Measurements from ENCODE around the gene SNAPC2.
"Not testable (repeated sequence)": the region's sequence is repeated elsewhere in the genome, so short reads cannot be mapped to it uniquely, and the experiment has no call there.

Gene SNAPC2

GRCh38 chr19:7931221-7932061 lies 11.3 kb downstream of the SNAPC2 start:
- in situ Hi-C loops (cut with HindIII; ENCODE audit: low sequenced_read_pairs), result no loop called here

DNA sequence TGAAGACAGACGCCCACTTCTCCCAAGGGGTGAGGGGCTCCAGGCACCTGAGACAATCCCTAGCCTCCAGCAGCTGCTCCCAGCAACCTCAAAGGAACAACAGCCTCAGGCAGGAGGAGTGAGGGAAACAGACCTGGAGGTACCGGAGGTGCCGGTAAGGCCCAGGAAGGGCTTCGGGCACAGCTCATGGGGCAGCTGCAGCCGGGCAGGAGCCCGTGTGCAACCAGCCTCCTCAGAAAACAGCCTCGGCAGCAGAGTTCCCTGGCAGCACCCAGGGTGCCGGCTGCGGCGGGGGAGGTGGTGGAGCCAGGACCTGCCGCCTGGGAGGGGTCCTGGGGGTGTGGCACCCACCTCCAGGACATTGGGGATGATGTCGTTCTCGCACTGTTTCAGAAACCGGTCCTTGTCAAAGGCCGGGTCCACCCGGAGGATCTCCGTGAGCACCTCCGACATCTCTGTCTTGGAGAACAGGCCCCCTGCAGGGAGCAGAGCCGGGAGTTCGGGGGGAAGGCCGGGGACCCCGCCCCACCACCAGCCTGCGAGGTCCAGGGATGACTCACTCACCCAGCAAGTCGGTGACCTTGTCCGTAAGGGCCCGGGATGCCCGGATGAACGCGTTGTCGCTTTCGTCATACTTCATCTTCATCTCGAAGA lies 12.3 kb downstream of the SNAPC2 start:
- in situ Hi-C loops (cut with HindIII; ENCODE audit: low sequenced_read_pairs), result no loop called here

DNA sequence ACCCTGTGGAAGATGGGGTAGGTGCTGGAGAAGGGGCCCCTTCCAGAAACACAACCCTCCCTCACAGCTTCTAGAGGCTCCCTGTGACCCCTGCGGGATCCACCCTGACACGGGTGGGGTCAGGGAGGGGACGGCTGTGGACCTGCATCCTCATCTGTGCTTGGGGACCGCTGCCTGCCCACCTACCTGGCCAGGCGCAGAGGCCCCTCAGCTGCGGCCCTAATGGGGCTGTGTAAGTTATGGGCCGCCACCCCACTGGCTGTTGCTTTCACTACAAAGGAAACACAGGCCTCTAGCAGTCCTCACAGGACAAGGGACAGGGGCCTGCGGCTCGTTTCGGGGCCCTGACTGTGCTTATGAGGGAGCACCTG lies 12.8 kb downstream of the SNAPC2 start:
- in situ Hi-C loops (cut with HindIII; ENCODE audit: low sequenced_read_pairs), result no loop called here

DNA sequence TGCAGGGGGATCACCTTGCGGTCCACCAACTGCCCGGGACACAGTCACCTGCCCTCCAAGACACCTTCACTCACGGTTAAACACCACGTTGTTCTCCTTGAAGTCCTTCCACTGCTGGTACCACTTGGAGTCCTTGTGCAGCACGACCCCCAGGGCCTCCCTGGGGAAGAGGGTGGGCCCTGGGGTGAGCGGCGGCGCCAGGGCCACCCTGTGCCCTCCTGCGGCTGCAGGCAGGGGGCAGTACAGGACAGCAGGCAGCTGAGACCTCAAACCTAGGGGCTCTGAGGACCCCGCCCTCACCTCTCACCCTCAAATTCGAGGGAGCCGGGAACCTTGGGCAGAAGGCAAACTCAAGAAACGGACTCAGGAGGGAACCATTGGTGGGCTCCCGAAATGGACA lies 13.3 kb downstream of the SNAPC2 start:
- in situ Hi-C loops (cut with HindIII; ENCODE audit: low sequenced_read_pairs), result no loop called here

- in situ Hi-C loops (cut with HindIII; ENCODE audit: low sequenced_read_pairs), result no loop called here
These were observed 13.9 kb downstream of the SNAPC2 start for GRCh38 chr19:7933828-7934725.

- in situ Hi-C loops (cut with HindIII; ENCODE audit: low sequenced_read_pairs), result no loop called here
These were observed 14.6 kb downstream of the SNAPC2 start for GRCh38 chr19:7934766-7935165.

DNA sequence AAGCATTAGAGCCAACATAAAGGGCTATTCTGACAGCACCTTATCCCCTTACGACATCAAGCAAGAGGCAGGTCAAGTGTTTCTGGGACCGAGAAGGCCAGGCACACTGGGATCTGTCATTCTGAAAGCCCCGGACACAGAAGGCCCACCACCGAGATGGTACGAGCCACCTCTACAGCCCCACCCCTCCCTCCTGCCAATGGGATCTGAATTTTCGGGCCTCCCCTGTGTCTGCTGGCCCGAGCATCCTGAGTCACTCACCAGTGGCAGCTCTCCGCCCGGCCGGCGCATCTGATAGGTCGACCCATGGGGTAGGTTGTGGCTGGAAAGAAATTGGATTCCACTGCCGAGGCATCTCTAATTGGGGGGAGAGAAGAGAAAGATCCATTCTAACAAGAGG lies 20.7 kb downstream of the SNAPC2 start:
- in situ Hi-C loops (cut with HindIII; ENCODE audit: low sequenced_read_pairs), result no loop called here

DNA sequence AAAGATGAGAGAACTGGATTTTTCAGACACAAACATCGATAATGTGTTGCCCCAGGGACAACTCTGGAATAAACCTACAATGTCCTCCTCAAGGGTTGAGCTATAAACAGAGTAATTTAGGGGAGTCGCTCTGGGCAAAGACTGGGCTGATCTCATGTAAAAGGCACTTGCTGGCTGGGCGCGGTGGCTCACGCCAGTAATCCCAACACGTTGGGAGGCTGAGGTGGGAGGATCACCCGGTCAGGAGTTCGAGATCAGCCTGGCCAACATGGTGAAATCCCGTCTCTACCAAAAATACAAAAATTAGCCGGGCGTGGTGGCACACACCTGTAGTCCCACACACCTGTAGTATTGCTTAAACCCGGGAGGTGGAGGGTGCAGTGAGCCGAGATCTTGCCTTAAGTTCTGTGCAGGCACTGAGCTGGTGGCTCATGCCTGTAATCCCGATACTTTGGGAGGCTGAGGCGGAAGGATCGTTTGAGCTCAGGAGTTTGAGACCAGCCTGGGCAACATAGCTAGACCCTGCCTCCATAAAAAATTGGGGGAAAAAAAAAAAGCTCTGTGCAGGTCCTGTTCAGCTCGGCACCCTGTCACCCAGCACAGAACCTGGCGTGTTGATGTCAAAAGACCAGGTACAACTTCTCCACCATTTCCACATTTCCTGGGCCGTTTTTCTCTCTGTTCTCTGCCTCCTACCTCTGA lies 21.9 kb downstream of the SNAPC2 start:
- in situ Hi-C loops (cut with HindIII; ENCODE audit: low sequenced_read_pairs), result no loop called here

DNA sequence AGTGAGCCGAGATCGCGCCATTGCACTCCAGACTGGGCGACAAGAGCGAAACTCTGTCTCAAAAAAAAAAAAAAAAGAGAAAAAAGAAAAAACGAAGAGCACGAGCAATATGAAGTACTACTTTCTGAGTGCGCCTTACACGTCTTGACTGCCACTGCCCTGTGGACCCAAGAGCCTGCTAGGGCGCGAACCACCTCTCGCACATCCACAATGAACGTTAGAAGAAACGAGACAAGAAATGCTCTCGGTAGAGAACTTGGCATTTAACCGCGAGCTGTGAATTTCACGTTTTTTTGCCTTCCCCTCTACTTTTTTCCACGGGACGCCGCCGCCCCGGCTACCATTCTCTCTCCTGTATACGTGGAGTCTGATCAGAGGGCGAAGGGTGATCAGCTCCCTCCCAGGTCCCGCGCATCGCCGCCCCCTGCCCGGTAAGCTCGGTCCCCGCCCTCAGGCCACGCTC lies 22.9 kb downstream of the SNAPC2 start:
- in situ Hi-C loops (cut with HindIII; ENCODE audit: low sequenced_read_pairs), result no loop called here

DNA sequence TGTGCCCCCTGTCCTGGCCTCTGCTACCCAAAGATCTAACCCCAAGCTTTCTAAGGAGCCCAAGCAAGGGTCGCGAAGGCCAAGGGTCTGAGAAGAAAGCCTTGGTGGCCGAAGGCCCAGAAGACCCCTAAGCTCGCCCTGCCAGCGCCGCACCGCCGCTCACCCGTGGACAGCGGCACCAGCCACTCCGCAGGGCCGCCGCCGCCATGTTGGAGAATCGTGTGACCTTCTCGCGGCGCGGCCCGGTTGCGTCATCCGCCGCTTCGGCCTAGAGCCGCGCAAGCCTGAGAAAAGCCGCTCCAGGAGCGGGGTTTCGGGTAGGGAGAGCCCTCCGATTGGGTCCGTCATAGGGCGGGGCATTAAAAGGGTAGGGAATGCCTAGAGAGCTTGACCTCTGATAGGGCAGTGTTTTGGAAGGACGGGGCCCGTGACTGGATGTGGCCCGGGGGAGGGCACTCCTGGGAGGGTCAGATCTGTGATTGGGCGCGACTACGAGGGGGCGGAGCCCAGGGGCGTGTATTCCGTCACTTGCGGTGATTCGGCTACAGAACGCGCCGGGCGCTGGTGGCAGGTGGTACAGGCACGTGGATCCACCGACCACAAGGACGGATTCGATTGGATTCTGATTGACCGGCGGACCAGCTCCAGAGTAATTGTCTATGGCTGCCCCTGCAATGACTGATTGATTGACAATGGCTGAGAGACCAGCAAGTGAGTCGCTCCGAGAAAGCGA lies 23.5 kb downstream of the SNAPC2 start, which contains the start of gene TIMM44:
Gene TIMM44 (minus strand): TSS at position 223 of the 733 bp plus-strand sequence. CDS start 15 bp downstream, at position 208.
- in situ Hi-C loops (cut with HindIII; ENCODE audit: low sequenced_read_pairs), result no loop called here

DNA sequence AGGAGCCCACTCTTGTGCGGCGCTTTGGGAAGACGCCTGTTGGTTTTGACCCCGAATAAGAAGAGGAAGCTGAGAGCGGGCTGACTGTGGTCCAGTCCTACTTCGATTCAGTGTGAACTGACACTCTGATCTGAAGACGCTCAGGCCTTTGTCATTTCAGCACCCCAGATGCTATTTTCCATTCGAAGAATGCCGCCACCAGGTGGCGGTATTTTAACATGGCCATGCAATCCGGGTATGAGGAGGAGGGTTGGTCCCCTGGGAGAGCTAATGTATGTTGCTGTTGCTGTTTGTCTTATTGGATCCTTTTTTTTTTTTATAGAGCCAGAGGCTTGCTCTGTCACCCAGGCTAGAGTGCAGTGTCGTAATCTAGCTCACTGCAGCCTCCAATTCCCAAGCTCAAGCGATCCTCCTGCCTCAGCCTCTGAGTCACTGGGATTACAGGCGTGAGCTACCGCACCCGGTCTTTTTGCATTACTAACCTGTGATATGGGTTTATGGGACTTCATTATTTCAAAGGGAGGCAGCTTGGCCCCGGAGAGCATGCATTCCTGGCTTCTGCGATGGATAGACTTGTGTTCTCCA lies 24.1 kb downstream of the SNAPC2 start:
- in situ Hi-C loops (cut with HindIII; ENCODE audit: low sequenced_read_pairs), result no loop called here

DNA sequence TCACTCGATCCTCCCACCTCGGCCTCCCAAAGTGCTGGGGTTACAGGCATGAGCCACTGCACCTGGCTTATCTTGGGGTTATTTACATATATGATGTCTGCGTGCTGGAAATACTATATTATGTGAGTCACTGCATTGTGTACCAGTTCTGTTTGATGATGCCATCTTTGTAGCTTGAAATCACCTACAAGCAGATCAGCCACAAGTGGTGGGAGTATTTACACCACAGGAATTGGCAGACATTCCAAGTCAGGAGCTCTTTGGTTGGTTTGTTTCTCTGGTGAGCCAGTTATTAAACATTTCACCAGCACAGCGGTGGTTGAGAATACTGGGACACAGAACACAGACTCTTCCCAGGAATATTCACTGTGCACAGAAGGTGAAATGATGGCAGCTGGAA lies 27.8 kb downstream of the SNAPC2 start:
- in situ Hi-C loops (cut with HindIII; ENCODE audit: low sequenced_read_pairs), result no loop called here

DNA sequence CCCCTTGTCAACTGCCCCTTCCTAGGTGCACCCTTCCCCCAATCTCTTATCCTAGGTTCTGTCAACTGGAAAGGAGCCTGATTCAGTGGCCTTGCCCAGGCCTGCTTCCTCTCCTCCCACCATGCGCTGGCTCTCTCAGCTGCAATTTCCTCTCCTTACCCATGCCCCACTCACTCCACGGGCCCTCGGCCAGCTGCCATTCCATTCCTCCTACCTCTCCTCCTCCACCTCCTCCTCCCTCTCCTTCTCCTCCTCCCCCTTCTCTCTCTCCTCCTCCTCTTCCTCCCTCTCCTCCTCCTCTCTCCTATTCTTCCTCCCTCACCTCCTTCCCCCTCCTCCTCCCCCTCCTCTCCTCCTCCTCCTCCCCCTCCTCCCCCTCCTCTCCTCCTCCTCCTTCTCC lies 32.9 kb downstream of the SNAPC2 start:
- in situ Hi-C loops (cut with HindIII; ENCODE audit: low sequenced_read_pairs), result no loop called here

GRCh38 chr19:7953576-7953975 lies 33.4 kb downstream of the SNAPC2 start:
- in situ Hi-C loops (cut with HindIII; ENCODE audit: low sequenced_read_pairs), result no loop called here

DNA sequence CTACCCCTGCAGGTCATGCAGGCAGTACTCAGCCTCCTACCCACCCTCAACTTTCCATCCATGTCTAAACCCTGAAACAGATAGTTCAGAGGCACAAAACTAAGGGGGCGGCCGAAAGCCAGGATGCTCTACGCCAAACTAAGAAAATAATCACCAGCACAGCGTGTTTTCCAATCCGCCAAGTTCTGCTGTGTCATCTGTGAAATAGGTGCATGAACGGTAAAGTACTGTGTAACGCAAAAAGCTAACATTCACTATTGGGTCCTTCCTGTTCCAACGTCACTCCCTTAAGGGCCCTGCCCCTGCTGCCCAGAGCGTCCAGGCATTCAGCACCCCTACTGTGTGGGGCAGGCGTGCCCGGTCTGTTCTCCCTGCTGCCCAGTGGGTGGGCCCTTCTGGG lies 35.6 kb downstream of the SNAPC2 start:
- in situ Hi-C loops (cut with HindIII; ENCODE audit: low sequenced_read_pairs), result no loop called here

- in situ Hi-C loops (cut with HindIII; ENCODE audit: low sequenced_read_pairs), result no loop called here
These were observed 39.1 kb downstream of the SNAPC2 start for GRCh38 chr19:7959211-7959610.

DNA sequence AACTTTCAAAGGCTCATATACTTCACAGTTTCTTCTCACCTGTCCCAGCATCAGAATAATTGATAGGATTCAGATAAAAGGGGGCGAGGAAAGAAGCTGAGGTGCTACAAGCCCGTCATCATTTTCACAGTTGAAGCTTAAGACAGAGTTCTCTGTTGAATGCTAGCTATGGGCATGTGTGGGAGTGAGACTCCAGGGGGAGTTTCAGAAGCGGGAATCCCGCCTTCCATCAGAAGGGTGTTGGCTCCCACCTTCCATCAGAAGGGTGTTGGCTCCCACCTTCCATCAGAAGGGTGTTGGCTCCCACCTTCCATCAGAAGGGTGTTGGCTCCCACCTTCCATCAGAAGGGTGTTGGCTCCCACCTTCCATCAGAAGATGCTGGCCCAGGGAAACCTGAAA lies 40.9 kb downstream of the SNAPC2 start:
- in situ Hi-C loops (cut with HindIII; ENCODE audit: low sequenced_read_pairs), result not testable (repeated sequence)

DNA sequence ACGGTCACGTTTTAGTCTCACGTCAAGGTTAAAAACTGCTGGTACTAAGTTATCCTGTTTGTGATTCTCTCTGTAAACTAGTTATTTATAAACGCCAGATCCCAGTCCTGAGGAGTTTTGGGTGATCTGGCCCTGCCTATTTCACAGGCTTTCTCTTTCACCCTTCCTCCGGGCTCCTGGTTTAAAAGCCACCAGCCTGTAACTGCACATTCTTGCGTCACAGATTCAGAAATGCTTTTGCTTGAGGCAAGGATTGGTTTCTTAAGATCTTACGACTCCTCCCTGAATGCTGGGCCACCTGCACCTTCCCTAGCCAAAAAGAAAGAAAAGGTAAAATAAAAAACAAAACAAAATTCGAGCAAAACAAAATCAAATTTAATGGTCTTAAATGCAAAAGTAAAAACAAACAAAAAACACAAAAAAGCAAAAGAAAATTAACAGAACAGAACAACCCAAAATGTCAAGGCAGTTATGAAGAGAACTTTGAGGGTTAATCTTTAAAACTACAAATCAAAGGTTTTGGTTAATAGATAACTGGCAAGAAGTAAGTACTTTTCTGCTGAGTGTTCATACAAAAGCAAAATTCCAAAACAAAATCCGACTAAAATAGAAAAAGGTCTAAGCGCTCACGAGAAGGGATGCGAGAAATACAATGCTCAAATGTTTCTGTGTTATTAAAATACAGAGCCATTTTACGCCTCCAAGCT lies 41.9 kb downstream of the SNAPC2 start:
- in situ Hi-C loops (cut with HindIII; ENCODE audit: low sequenced_read_pairs), result no loop called here

- in situ Hi-C loops (cut with HindIII; ENCODE audit: low sequenced_read_pairs), result no loop called here
These were observed 42.6 kb downstream of the SNAPC2 start for GRCh38 chr19:7962644-7963268.

All from DLD1 (cell line).